IPS-18c (cell line): ENCODE data around the gene MYO9A.

Source experiments
- H3K4me3 ChIP-seq: 2 replicates; pipeline ENCODE4 v1.7.0; 2013; ENCODE audit warnings: low read depth, mild to moderate bottlenecking, low read length, moderate library complexity; ENCODE audit not compliant: insufficient read depth
- H3K9me3 ChIP-seq: one replicate; pipeline ENCODE4 v1.6.1; 2013; ENCODE audit warnings: mild to moderate bottlenecking, low read length, moderate library complexity; ENCODE audit not compliant: control insufficient read depth, insufficient read depth

Gene MYO9A

DNA sequence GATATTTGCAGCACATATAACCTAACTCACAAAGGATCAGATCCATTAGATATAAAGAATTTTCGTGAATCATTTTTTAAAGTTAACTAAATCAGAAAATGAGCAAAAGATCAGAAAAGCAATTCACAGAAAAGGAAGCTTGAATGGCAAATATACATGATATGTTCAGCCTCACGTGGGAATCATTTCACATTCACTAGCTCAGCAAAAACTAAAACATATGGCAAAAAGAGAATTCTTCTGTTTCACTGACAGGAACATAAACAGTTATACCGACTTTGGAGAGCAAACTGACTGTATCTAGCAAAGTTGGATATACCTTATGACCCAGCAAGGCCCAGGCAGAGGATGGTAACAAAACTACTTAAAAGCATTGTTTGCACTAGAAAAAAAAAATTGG is 341.6 kb downstream of the MYO9A start:
- Histone ChIP-seq H3K4me3 (no peak overlapping the region), H3K9me3 (no peaks in the 10 kb centered on the region)

DNA sequence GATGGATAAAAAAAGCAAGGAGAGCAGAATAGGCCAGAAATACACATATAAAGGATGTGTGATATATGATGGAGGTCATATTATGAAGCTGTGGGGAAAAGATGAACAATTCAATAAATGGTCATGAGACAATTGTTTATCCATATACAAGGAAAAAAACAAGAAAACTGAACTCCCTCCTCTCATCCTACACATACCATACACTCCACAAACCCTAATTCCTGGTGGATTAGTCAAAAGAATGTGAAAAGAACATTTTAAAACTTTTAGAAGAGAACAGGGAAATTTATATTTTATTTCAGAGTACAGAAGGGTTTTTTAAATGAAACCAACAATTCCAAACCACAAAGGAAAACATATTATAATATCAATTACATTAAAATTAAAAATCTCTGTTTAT is 342.1 kb downstream of the MYO9A start:
- H3K4me3 ChIP-seq, result no peak overlapping the region

DNA sequence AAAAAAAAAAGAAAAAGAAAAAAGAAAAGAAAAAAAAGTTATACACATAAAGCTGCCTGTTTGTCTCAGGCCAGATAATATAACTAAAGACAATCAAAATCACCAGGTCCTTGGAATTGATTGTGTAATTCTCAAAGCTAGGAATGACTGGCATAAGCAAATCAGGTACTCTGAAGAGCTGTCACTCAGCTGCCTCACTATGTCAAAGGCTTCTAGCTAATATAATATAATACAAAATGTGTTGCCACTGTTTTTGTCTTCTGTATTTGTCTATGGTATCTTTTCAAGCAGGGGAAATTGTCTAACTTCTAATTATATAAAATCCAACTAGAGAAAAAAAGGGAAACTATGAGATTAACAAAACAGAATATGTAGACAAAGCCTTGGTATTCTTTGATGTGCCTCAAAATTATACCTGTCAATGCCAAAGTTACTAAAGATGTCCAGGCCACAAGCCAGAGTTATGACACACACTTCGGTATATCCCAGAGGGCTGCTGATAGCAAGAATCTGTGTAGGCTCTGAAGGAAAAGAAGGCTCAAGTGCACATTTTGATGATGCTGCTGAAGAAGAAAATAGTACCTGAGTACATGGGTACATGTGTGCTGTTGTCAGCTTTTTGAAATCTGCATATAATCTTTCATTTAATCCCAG is 344.6 kb downstream of the MYO9A start:
- Histone ChIP-seq H3K9me3 (no peaks in the 10 kb centered on the region), H3K4me3 (no peak overlapping the region)

More for the DNA sequence above, 342.1 kb downstream of the MYO9A start:
- H3K9me3 ChIP-seq, result no peaks in the 10 kb centered on the region
